Mesothelial cell of epicardium (in vitro differentiated cells): Measurements from ENCODE around the gene EIF2B2. TPM values are rescaled to one million over a fixed set of nuclear protein-coding genes. Genes with fewer than 3 reads are reported as not detected.
A peak's percentile ranks its signal among the peaks of the same experiment; 100 is the strongest.

Experiments used
- DNase-seq, 2 experiments: peaks; one replicate each; pipeline ENCODE4 v3.0.0; 2021; ENCODE audit warnings: low spot score in 2 of 2; ENCODE audit not compliant: unreplicated experiment in 2 of 2
- H3K27ac Mint-ChIP-seq: 2 replicates; pipeline ENCODE4 v1.8.0; 2021; ENCODE audit warnings: mixed read lengths
- H3K27me3 Mint-ChIP-seq: 2 replicates; pipeline ENCODE4 v1.8.0; 2021; ENCODE audit warnings: low read depth, mixed read lengths
- H3K36me3 Mint-ChIP-seq: 2 replicates; pipeline ENCODE4 v1.8.0; 2021; ENCODE audit warnings: mixed read lengths
- H3K4me1 Mint-ChIP-seq: 2 replicates; pipeline ENCODE4 v1.8.0; 2021; ENCODE audit warnings: mixed read lengths
- H3K4me3 Mint-ChIP-seq: 2 replicates; pipeline ENCODE4 v1.8.0; 2021; ENCODE audit warnings: mild to moderate bottlenecking, moderate library complexity, mixed read lengths
- H3K9me3 Mint-ChIP-seq: 2 replicates; pipeline ENCODE4 v1.8.0; 2021; ENCODE audit warnings: mixed read lengths
- total RNA-seq: library from RNA; stranded (reverse); gene quantifications from 3 replicates; pipeline ENCODE4 v1.2.1, GENCODE V29; 2021
- TF ChIP-seq, protein P1 (sequence below): fragments of 200-600 bp; sonication (generic); IDR thresholded peaks from one replicate; pipeline ENCODE4 v1.5.0; 2021; ENCODE audit warnings: antibody characterized with exemption; ENCODE audit not compliant: unreplicated experiment

The EIF2B2 gene
- total RNA-seq, 1 donor from 2014 or later, result 33.9 TPM

- no peak overlapping the region for H3K4me3 Mint-ChIP-seq
- H3K4me1 Mint-ChIP-seq, result no peaks in the 10 kb centered on the region
- no peaks in the 10 kb centered on the region for H3K9me3 Mint-ChIP-seq
- H3K36me3 Mint-ChIP-seq, result peaks cover 34% of the 10 kb centered on the region
- TF ChIP-seq, protein P1, sequence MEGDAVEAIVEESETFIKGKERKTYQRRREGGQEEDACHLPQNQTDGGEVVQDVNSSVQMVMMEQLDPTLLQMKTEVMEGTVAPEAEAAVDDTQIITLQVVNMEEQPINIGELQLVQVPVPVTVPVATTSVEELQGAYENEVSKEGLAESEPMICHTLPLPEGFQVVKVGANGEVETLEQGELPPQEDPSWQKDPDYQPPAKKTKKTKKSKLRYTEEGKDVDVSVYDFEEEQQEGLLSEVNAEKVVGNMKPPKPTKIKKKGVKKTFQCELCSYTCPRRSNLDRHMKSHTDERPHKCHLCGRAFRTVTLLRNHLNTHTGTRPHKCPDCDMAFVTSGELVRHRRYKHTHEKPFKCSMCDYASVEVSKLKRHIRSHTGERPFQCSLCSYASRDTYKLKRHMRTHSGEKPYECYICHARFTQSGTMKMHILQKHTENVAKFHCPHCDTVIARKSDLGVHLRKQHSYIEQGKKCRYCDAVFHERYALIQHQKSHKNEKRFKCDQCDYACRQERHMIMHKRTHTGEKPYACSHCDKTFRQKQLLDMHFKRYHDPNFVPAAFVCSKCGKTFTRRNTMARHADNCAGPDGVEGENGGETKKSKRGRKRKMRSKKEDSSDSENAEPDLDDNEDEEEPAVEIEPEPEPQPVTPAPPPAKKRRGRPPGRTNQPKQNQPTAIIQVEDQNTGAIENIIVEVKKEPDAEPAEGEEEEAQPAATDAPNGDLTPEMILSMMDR, result no peak
- peak overlapping the region; percentile 49 for H3K27ac Mint-ChIP-seq
- no peak for DNase-seq
- H3K27me3 Mint-ChIP-seq, result no peaks in the 10 kb centered on the region
These were observed 8.8 kb downstream of the EIF2B2 start for GRCh38 chr14:75011356-75011994.

GRCh38 chr14:75013290-75013689 lies 10.6 kb downstream of the EIF2B2 start:
- no peaks in the 10 kb centered on the region for H3K27me3 Mint-ChIP-seq
- H3K27ac Mint-ChIP-seq, result no peak overlapping the region
- TF ChIP-seq, protein P1, result no peak
- no peak overlapping the region for H3K4me3 Mint-ChIP-seq
- DNase-seq, result no peak
- H3K9me3 Mint-ChIP-seq, result no peaks in the 10 kb centered on the region
- H3K4me1 Mint-ChIP-seq, result no peaks in the 10 kb centered on the region
- peaks cover 27% of the 10 kb centered on the region for H3K36me3 Mint-ChIP-seq

DNA sequence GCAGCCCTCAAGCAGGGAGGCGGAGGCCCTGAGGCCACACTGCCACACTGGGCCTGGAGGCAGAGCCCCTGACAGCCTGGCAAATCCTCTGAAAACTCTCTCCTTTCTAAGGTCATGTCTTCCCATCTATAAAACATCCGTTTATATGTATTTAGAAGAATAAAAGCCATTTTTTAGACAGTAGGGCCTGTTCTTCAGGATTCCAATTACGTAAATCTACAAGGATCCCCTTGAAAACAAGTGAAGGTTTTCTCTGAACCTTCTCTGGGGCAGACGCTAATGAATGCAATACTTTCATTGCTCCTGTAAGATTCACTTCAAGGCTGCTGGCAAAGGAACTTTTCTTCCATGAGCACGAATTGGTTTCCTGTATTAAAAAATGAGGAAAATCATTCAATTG lies 12.8 kb downstream of the EIF2B2 start:
- Mint-ChIP-seq H3K4me1 (peaks cover 8% of the 10 kb centered on the region), H3K4me3 (no peak overlapping the region), H3K9me3 (no peaks in the 10 kb centered on the region), H3K27me3 (no peaks in the 10 kb centered on the region), H3K27ac (no peak overlapping the region), H3K36me3 (peaks cover 33% of the 10 kb centered on the region)
- TF ChIP-seq, protein P1, result no peak
- no peak for DNase-seq

DNA sequence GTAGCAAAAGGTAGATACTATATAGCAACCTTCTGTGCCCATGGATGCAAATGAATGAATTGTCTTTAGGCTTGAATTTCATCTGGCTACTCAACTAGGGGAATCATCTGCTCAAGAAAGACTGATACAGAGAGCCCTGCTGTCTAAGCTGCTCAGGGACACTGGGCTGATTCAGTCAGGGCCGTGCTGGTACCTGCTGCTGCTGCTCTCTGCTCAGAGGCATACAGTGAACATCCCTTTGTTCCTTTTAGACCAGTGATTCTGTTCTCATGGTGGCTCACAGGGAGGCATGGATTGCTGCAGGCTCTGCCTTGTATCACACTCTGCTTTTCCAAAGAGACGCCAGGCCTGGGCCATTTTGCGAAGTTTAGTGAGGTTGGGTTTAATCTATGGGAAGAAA lies 14.1 kb downstream of the EIF2B2 start:
- Mint-ChIP-seq H3K27me3 (no peaks in the 10 kb centered on the region), H3K9me3 (no peaks in the 10 kb centered on the region), H3K27ac (peak overlapping the region; percentile 14), H3K4me1 (peaks cover 8% of the 10 kb centered on the region), H3K4me3 (no peak overlapping the region), H3K36me3 (peaks cover 44% of the 10 kb centered on the region)
- no peak for DNase-seq
- TF ChIP-seq, protein P1, result no peak

DNA sequence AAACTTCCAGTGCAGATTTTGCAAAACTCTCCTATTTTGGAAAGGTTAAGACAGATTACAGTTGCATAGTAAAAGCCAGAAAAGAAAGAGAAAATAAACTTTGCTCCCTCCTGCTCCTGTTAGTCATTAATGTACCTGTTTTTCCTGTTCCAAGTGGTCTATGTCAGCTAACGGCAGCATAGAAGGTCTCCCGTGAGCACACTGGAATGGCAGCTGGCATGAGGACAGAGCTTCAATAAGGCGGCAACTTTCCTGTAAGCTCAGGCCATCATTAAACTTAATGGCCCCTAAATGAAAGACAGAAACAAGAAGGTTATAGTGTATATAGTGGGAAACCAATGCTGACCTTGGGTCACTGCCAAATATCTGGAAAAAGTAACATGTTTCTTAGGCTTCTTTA lies 16.0 kb downstream of the EIF2B2 start:
- TF ChIP-seq, protein P1, result no peak
- no peak for DNase-seq
- H3K9me3 Mint-ChIP-seq, result no peaks in the 10 kb centered on the region
- peaks cover 54% of the 10 kb centered on the region for H3K36me3 Mint-ChIP-seq
- H3K27me3 Mint-ChIP-seq, result no peaks in the 10 kb centered on the region
- H3K4me3 Mint-ChIP-seq, result no peak overlapping the region
- peak overlapping the region; percentile 76 for H3K27ac Mint-ChIP-seq
- peaks cover 8% of the 10 kb centered on the region for H3K4me1 Mint-ChIP-seq
